Keratinocyte (primary cell): ENCODE results near the gene CDCA5.

Experiments used
- CTCF ChIP-seq, 3 experiments: IDR thresholded peaks in 1 of 3; conservative IDR thresholded peaks in 1 of 3; optimal IDR thresholded peaks in 1 of 3; 2 replicates in 2 of 3; 3 replicates in 1 of 3; pipeline versions ENCODE3 to v1.5.1; 2011; ENCODE audit warnings: low read length in 3 of 3, mild to moderate bottlenecking in 3 of 3, moderate library complexity in 2 of 3, control low read depth in 1 of 3, inconsistent platforms in 1 of 3; ENCODE audit not compliant: insufficient read depth in 2 of 3; ENCODE audit errors: extremely low read depth in 1 of 3
- EZH2 ChIP-seq: IDR thresholded peaks from one replicate; pipeline ENCODE4 v1.6.1; 2012; ENCODE audit warnings: inconsistent platforms, mild to moderate bottlenecking, low read length, moderate library complexity

GRCh38 chr11:65045061-65045460 is 38.8 kb downstream of the CDCA5 start:
- TF ChIP-seq CTCF (optimal IDR thresholded peaks at IDR 0.05 in 1 of 3, IDR thresholded peaks at IDR 0.05 in 1 of 3, conservative IDR thresholded peaks at IDR 0.05 in 1 of 3; ENCODE audit: extremely low read depth in 1 of 3, insufficient read depth in 2 of 3, low read length in 3 of 3) (no peak), EZH2 (no peak)
